Activated CD8-positive, alpha-beta memory T cell treated with anti-CD3 and anti-CD28 coated beads, Interleukin-2, amount 50 U/mL, for 1 hour (primary cell): ENCODE results near the gene HIVEP3.
"Not testable (repeated sequence)": the region's sequence is repeated elsewhere in the genome, so short reads cannot be mapped to it uniquely, and the experiment has no call there.

Source experiments
- DNase-seq: peaks from one replicate; pipeline ENCODE4 v3.0.0-alpha.2; 2020; ENCODE audit errors: extremely low read depth

HIVEP3 gene

DNA sequence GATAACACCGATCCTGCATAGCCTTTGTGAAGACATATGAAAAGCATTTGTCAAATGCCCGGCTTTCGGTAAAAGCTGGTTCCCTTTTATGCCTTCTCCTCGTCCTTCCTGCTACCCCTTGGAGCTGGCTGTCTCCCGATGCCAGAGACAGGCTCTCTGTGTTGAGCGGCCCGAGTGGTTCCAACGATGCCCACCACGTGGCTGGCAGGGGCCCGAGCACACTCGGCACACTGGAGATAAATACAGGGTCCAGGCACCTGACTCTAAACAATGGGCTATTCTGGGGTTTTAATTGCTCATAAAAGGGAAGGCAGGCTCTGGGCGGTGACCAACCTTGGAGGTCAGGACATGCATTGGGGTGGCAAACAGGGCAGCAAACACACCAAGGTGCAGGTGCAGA, 207.1 kb downstream of the HIVEP3 start:
- DNase-seq, result no peak

DNA sequence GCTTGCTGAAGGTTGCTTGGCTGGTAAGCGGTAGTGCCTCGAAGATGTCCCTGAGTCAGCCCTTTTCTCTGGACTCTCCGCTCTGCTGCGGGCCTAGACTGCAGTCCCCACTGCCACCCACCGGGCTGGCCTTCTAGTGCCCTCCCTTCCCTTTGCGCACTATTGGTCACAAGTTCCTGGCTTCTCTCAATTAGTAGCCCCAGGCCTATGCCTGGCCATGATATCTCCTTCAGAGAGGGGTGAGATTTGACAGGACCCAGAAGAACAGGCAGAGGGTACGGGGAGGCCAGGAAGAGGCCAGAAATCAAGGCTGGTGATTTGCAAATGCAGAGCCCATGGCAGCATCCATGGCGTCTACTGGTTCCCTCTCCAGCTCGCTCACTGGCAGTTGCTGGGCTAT, 207.7 kb downstream of the HIVEP3 start:
- DNase-seq, result no peak

DNA sequence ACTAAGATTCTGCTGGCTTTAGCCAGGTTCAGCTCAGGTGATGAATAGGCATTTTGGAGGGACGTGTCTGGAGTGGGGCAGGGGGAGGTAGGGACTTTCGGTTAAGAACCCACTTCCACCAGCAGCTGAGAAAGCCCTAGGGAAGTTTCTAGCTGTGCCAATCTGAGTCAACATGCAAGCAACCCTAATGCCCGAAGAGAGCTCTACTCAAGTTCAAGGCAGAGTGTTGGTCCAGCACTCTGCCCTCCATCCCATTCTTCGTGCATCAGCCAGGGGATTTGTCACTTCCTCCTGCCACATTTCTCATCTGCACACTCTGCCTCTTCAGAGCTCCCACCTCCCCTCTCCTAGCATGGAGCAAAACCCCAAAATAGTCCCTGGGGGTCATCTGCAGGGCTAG, 208.8 kb downstream of the HIVEP3 start:
- no peak for DNase-seq

DNA sequence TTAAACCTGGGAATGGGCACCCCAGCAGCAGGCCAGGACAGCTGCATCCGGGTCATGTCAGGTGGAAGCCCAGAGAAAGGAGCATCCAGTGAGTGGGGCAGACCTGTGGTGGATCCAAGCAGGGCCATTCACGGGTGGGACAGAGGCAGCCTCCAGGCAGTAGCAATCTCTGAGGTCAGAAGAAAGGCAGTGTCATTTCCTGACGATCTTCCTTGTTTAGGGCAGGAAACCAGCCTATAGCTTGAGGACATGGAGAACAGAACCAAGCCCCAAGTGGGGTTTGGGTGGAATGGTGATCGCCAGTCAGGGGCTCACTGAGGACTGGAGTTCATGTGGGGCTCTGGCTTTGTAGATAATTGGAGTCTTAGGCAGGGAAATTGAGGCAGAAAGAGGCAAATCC, 209.4 kb downstream of the HIVEP3 start:
- no peak for DNase-seq

DNA sequence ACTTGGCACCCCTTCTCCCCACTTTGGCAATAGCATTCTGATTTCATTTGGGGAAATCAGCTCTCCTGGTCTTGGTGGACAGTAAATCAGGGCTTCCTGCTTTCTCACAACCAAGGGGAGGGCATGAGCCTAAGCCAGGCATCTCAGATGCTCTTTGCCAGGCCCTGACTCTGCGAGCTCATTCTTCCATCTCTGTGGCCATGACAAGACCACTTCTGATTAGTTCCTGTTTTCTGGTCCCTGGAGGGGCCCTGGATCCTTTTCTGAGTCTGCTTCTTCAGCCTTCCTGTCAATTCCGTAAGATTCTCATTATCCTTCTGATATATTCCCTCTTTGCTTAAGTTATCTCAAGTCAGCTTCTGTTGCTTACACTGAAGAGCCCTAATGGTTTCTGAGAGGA, 210.4 kb downstream of the HIVEP3 start:
- no peak for DNase-seq

DNA sequence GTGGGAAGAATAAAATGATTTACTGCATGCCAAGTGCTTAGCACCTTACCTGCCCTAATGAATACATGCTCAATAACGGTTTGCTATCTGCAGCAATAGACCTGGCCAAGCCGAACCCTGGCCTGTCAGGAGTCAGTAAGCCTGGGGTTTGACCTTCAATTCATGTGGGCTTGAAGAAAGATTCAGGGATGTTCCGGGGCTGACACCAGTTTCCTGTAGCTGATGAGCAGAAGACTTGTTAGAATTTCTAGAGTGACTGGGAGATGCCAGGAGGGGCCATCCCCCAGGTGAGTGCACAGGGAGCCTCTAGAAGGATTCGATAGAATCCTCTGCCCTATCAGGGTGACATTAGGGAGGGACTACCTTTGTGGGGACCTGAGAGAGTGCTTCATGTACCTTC, 210.9 kb downstream of the HIVEP3 start:
- DNase-seq, result no peak

DNA sequence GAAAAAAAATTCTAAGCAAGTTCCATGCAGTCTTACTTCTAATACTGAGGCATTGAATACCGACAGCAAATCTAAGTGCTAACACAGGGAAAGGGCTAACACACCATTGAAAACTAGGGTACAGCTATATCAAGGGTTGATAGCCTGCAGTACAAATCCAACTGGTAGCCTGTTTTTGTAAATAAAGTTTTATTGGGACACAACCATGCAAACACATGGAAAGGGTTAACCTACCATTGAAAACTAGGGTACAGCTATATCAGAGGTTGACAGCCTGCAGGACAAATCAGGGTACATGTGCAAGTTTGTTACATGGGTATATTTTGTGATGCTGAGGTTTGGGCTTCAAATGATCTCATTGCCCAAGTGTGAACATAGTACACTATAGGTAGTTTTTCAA, 212.9 kb downstream of the HIVEP3 start:
- no peak for DNase-seq

DNA sequence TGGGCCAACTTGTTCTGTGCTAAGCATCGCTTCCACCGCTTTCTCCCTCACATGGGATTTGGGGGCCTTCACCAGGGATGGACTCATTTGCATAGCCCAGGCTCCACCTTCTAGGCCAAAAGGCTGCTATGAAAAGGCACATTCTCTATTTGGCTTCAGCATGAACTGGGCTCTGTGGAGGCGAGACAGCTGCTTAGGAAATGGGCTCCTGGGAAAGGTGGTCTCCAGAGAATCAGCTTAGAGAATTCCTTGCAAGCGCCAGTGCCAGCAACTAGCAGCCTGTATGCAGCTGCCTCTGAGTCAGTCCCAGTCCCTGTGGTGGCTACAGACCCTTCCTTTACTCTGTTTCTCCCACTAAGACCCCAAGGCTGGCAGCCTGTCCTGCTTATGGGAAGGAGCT, 214.5 kb downstream of the HIVEP3 start:
- DNase-seq, result no peak

DNA sequence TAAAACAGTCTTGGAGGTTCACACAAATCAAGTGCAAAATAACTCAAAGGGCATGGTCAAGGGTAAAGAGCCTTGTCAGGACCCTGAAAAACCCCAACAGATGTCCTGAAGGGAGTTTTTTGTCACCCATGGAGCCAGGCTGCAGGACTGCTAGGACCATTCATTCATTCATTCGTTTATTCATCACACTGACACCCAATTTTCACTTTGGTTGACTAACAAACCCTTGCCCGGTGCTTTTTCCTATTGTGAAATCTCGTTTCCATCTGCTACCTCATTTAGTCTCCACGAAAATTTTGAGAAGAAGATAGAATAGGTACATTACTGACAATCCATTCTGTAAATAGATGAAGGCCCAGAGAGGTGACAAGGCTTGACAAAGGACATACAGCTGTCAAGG, 216.0 kb downstream of the HIVEP3 start:
- no peak for DNase-seq

DNA sequence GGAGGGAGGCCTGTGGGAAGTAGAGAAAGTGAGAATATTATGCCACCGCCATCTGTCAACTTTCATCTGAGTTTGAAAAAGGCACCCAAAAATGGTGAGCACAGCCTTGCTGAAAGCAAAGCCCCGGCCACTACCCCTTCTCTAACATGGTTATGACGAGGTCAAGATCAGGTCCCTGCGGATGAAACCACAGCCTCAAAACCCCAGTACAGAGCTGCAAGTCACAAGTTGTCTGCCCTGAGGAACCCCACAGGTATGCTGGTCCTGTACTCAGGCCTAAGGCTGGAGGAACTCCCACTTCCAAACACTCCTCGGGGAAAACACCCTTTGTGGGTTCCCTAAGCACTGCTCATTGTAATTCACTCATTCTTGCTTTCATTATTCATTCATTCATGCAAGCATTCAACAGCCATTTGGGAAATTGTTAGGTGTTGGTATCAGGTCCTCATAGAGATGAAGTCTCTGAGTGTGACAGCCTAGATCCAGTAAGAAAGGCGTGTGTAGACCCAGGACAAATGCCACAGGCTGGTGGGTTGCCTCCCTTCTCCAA, 217.7 kb downstream of the HIVEP3 start:
- DNase-seq, result no peak

DNA sequence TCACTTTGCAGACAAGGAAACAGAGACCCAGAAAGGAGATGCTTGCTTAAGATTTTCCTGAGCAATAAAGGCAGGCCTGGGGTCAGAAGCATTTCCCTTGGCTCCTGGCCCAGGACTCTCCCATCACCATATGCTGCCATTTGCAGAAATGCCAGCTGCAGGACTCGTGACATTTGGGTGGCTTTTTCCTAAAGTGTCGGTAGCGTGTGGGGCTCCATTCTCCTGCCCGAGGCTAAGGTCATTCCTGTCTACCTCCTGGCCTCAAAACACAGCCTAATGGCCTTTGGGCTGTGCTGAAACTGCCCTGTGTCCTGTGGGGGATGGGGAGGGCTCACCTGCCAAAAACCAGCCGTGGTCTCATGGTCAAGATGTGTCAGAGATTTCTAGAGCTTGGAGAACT, 218.1 kb downstream of the HIVEP3 start:
- DNase-seq, result no peak

DNA sequence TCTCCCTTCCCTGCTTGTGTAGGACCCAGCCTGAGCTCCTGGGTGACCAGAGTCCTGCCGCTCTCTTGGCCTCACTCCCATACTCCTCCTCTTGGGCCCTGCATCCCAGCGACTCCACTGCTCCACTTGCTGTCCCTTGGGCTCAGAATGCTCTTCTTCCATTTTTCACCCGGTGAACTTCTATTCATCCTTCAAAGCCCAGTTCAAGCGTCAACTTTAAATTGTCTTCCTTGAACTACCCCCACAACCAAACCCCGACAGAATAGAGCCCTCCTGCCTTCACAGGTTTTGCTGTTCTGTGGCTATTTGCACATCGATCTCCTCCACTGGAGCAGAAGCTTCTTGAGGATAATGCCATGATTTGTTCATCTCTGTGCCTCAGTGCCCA, 218.9 kb downstream of the HIVEP3 start:
- DNase-seq, result no peak

DNA sequence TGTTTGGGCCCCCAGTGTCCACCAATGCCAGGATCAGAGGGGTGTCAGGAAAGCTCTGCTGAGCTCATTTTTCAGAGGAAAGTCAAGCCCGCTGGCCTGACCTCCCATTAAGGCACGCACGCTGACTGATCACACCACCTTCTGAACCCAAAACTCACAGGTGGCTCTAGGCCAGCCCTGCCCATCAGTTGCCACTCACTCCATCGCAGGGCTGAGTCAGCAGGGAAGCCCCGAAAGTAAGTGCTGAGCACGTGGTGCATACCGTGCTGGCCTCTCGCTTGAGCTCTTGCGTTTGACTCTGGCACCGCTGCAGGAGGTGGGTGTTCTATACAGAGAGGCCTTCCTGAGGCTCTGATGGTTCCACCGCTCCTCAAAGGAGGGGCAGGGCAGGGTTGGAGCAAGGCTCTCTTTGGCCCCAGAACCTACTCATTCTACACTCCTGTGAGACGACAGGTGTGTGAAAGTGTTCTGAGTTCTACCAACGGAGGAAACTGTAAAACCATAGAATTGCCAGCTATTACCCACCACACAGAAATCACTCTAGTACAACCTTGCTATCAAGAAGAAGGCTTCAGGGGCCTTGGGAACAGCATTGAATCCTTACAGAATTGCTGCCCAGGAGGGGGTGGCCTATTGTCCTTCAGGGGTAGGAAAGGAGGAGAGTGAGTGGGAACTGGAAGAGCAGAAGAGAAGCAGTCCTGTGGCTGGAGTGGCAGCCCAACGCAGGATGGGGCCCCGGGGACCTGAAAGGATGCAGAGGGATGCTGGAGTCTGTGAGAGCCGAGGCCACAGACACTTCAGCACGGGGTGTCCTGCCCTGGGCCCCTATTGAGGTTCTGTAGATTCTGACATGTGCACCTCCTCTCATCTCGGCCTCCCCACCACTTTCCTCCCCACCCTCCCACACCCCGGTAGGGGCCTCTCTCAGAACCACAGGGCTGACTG, 219.5 kb downstream of the HIVEP3 start:
- no peak for DNase-seq

DNA sequence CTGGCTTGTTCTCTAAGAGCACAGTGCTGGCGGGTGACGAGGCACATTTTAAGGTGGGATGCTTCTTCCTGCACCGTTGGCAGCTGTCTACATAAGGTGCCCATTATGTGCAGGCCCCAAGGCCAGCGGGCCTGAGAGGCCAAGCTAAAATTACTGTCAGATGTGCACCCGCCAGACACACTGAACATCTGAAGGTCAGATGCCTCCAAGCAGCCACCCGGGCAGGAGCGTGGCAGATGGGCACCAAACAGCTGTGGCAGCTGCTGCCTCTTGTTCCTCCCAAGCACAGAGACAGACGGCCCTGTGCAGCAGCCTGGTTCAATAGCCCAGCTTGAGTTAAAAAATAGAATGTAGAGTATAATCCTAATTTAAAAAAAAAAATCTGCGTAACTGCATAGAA, 222.3 kb downstream of the HIVEP3 start:
- no peak for DNase-seq

DNA sequence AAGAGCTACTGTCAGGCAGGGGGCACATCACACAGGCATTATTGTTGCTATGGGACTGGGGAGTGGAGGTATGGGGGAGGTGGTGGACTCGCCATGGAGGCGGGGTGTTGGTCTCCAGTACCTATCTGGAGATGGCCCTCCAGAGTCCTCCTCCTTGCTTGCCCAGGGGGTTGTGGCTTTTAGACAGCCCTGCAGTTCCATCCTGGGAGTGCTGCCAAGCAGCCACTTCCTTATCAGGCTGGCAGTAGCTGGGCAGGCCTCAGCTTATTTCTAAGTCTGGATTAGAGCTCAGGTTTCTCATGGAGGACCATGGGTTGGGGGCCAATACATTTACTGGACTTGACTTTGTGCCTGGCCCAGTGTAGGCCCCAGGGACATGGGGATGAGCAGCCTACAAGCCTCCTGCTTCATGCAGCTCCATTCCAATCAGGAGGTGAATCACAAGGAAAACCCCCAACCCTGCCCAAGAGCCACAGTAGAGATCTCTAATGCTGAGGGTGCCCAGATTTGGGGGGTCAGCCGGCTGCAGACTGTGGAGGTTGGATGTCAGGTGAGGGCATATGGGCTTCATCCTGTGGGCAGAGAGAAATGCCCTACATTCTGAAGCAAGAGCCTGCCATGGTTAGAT, 223.5 kb downstream of the HIVEP3 start:
- no peak for DNase-seq

DNA sequence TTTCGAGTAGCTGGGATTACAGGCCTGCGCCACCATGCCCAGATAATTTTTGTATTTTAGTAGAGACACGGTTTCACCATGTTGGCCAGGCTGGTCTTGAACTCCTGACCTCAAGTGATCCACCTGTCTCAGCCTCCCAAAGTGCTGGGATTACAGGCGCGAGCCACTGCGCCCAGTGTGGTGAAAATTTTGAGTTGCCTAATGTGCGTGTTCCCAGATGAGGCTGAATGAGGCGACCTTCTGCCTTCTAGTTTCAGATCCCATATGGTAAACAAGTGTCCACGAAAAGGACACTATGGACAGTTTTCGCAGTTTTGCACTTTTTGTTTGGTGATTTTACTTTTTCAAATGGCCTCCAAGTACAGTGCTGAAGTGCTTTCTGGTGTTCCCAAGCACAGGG, 226.8 kb downstream of the HIVEP3 start:
- DNase-seq, result not testable (repeated sequence)

DNA sequence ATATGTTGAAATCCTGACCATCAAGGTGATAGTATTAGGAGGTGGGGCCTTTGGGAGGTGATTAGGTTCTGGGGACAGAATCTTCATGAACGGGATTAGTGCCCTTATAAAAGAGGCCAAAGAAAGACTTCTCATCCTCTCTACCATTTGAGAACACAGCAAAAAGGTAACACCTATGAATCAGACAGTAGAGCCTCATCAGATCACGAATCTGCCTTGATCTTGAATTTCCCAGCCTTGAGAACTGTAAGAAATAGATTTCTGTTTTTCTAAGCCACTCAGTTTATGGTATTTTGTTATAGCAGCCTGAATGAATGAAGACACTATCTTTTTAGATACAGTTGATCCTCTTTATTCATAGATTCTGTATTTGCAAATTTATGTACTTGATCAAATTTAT, 227.3 kb downstream of the HIVEP3 start:
- DNase-seq, result no peak

DNA sequence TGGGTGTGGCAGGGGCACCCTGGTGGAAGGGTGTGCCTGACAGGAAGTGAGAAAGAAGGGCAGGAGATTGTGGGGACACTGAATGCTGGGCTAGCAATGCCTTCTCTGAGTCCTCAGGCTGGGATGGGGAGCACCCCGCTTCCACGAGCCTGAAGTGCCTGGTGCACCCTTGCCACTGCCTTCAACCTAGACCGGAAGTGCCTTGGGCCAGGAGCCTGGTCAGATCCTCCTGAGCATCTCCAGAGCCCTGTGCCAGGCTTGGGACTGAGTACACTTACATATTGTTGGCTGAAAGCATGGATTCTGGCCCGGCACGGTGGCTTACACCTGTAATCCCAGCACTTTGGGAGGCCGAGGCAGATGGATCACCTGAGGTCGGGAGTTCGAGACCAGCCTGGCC, 228.4 kb downstream of the HIVEP3 start:
- DNase-seq, result no peak

DNA sequence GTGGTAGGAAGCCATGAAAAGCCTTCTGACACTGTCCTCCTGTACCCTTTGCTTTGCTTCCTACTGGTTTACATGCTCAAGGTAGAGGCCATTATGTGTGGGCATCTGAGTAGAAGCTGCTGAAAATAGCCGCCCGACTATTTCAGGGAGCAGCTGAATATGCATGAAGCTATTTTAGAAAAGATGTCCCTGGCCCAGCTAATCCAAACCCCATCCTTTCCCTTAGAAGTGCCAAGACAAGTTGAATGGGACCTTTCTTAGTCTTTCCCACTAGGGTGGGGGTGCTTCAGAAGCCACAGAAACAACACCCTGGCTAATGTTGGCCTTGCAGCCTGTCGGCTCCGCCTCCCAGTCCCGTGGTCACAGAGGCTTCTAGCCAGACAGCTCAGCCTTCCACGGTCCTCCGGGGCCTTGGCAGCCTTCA, 229.2 kb downstream of the HIVEP3 start:
- no peak for DNase-seq

DNA sequence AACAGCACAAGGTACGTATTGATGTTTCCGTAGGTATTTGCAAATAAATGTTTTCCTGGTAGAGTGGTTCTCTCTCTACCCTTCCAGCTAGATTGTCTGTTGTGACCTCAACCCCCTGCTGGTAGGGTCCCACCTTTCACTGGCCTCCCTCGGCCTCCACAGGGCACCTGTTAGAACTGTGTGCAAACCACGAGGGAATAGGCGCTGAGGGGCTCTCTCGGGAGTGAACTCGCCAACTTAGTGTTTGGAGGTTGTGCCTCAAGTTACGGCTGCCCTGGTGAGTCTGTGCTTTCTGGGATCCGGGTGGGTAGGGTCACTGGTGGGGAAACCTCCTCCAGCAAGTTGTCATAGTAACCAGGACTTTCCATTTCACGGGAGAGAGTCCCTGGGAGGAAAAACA, 229.6 kb downstream of the HIVEP3 start:
- no peak for DNase-seq

DNA sequence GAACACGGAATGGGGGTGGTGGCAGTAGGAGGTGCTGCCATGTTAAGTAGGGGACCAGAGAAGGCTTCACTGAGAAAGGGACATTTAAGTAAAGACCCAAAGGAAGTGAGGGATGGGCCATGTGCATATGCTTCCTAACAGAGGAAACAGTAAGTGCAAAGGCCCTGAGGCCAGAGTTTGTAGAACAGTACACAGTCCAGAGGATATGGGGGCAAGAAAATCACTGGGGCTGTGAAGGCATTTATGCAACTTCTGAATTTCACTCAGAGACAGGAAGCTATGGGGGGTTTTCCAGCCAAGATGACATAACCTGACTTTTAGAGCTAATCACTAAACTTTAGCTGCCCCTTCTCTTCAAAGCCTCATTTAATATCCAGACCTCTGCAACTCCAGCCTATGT, 231.7 kb downstream of the HIVEP3 start:
- DNase-seq, result no peak

DNA sequence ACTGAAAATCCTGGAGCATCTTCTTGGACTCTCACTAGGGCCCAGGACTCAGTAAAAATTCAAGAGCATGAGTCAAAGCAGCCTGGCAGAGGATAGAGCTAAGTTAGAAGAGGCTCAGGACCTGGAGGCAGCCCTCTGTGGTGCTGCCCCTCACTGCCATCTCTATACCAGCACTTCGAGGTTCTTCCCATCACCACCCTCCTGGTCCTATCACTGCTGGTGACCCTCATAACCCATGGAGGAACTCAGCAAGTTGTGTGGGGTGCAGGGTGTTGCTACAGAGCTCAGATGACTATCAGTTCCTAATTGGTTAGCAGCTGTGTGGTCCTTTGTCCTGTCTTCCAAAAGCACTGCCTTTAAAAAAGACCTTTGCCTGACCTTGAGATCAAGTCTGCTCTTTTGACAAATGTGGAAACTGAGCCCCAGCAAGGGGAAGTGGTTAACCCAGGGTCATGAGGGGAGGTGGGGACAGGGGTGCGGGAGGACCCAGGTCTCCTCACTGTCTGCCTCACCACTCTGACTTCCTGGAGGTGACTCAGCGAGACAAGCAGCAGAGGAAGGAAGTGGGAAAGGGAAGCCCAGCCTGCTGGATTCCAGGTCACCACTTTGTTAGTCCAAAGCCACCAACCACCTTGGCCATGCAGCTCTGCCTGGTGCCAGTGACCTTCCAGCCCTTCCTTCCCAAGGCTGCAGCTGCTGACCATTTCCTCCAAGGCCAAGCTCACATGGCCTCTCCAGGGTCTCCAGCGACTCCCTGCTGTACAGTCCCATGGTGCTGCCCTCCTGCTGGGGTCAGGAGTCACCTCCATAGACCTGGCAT, 234.8 kb downstream of the HIVEP3 start:
- no peak for DNase-seq
